WI38 (cell line): ENCODE data around the gene ARMC5.

Experiments
- H3K4me3 ChIP-seq: 2 replicates; pipeline ENCODE4 v1.5.1; 2011; ENCODE audit warnings: low read depth, mild to moderate bottlenecking, control low read depth, low read length
- CTCF ChIP-seq: IDR thresholded peaks from 2 replicates; pipeline ENCODE4 v1.5.1; 2012; ENCODE audit warnings: low read depth, mild to moderate bottlenecking, control low read depth, low read length

The ARMC5 gene

DNA sequence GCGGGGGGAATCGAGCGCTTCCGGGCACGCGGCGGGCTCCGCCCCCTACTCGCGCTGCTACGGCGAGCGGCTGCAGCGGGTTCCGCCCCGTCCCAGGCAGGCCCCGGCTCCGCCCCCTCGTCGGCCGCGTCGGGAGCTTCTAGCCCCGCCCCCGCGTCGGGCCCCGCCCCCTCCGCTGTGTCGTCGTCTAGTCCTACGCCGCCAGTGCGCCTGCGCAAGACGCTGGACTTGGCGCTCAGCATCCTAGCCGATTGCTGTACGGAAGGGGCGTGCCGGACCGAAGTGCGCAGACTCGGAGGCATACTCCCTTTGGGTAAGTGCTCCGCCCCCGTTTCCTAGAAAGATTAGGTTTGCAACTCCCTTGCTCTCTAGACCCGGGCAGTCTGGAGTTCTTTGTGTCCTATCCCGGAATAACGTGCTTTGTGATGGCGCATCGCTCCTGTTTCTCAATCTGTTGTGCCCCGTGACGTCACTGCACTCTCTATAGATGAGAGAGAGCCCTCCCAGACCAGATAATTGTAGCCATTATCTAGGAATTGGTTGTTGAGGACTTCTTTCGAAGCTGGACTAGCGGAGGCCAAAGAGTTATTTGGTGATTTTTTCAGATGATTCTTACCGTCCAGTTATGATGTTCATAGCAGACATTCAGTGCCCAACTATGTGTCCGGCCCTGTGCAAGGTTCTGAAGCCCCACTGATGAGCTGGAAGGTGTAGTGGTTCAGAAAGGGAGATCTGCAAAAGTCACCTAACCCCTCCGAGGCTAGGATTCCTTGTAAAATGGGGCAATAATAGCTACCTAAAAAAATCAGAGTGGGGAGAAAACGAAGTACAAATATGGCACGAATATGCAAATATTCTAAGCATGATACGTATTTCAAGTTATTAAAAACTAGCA is 633 bp downstream of the ARMC5 start:
- no peak for TF ChIP-seq CTCF

GRCh38 chr16:31460582-31461002 is 1.3 kb downstream of the ARMC5 start:
- TF ChIP-seq CTCF, result peak; percentile 40; the same call in 1 of the 2 replicates
- H3K4me3 ChIP-seq, result peak overlapping the region; percentile 63

More for the DNA sequence above, 633 bp downstream of the ARMC5 start:
- H3K4me3 ChIP-seq, result peak overlapping the region; percentile 88

- no peak overlapping the region for H3K4me3 ChIP-seq
These were observed 2.1 kb downstream of the ARMC5 start for GRCh38 chr16:31461201-31461920.

DNA sequence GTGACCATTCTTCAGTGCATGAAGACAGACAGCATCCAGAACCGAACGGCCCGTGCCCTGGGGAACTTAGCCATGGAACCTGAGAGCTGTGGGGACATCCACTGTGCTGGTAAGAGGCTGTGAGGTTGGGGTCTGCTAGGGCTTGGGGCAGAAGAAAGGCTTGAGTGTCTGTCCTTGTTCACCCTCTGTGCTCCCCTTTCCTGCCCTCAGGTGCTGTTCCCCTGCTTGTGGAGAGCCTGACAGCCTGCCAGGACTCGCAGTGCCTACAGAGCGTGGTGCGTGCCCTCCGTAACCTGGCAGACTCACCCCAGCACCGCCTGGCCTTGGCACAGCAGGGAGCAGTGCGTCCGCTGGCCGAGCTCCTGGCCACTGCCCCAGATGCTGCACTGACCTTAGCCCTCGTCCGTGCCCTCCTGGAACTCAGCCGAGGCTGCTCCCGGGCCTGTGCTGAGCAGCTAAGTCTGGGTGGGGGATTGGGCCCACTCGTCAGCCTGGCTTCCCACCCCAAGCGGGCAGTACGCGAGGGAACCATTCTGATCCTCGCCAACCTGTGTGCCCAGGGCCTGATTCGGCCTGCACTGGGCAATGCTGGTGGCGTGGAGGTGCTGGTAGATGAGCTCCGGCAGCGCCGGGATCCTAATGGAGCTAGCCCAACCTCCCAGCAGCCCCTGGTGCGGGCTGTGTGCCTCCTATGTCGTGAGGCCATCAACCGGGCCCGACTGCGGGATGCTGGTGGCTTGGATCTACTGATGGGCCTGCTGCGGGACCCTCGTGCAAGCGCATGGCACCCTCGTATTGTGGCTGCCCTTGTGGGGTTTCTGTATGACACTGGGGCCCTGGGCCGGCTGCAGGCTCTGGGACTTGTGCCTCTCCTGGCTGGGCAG is 2.9 kb downstream of the ARMC5 start:
- TF ChIP-seq CTCF, result no peak

More at GRCh38 chr16:31461201-31461920, 2.1 kb downstream of the ARMC5 start:
- no peak for TF ChIP-seq CTCF

GRCh38 chr16:31464348-31464769 is 5.1 kb downstream of the ARMC5 start:
- no peak overlapping the region for H3K4me3 ChIP-seq
- no peak for TF ChIP-seq CTCF

More for the DNA sequence above, 2.9 kb downstream of the ARMC5 start:
- no peak overlapping the region for H3K4me3 ChIP-seq

GRCh38 chr16:31464781-31465260 is 5.5 kb downstream of the ARMC5 start:
- H3K4me3 ChIP-seq, result no peak overlapping the region
- no peak for TF ChIP-seq CTCF
